GM18909 (cell line): ENCODE data around the gene PLEKHG4.

Source experiments
- ATAC-seq: cut with Tn5 transposase; IDR thresholded peaks from one replicate; pipeline ENCODE4 v1.9.1; 2021; ENCODE audit warnings: mild to moderate bottlenecking; ENCODE audit not compliant: unreplicated experiment, poor library complexity

The PLEKHG4 gene

GRCh38 chr16:67284699-67285646 is 5.6 kb downstream of the PLEKHG4 start:
- no peak for ATAC-seq

- no peak for ATAC-seq
These were observed 7.3 kb downstream of the PLEKHG4 start for GRCh38 chr16:67286441-67287235.

- no peak for ATAC-seq
These were observed 8.6 kb downstream of the PLEKHG4 start for GRCh38 chr16:67287960-67288359.

- no peak for ATAC-seq
These were observed 12.1 kb downstream of the PLEKHG4 start for GRCh38 chr16:67291461-67291860.

- ATAC-seq, result no peak
These were observed 14.9 kb downstream of the PLEKHG4 start for GRCh38 chr16:67294171-67294757.

GRCh38 chr16:67294938-67295361 is 15.6 kb downstream of the PLEKHG4 start:
- no peak for ATAC-seq

- no peak for ATAC-seq
These were observed 17.1 kb downstream of the PLEKHG4 start for GRCh38 chr16:67296420-67296819.

- no peak for ATAC-seq
These were observed 18.9 kb downstream of the PLEKHG4 start for GRCh38 chr16:67298277-67298676.

GRCh38 chr16:67299269-67299668 is 19.9 kb downstream of the PLEKHG4 start:
- no peak for ATAC-seq

- no peak for ATAC-seq
These were observed 21.9 kb downstream of the PLEKHG4 start for GRCh38 chr16:67301080-67301782.

GRCh38 chr16:67302076-67302475 is 22.7 kb downstream of the PLEKHG4 start:
- no peak for ATAC-seq

GRCh38 chr16:67302970-67303369 is 23.6 kb downstream of the PLEKHG4 start:
- no peak for ATAC-seq

- no peak for ATAC-seq
These were observed 24.7 kb downstream of the PLEKHG4 start for GRCh38 chr16:67304020-67304419.

- ATAC-seq, result no peak
These were observed 26.1 kb downstream of the PLEKHG4 start for GRCh38 chr16:67305216-67306071.

GRCh38 chr16:67310561-67310960 is 31.2 kb downstream of the PLEKHG4 start:
- ATAC-seq, result no peak

- peak; percentile 82 for ATAC-seq
These were observed 32.5 kb downstream of the PLEKHG4 start for GRCh38 chr16:67311607-67312488.

GRCh38 chr16:67312719-67313118 is 33.4 kb downstream of the PLEKHG4 start:
- ATAC-seq, result no peak

GRCh38 chr16:67317853-67318252 is 38.5 kb downstream of the PLEKHG4 start:
- no peak for ATAC-seq
